GM21528 (cell line): Measurements from ENCODE around the gene ELOVL5.
"Not testable (repeated sequence)": the region's sequence is repeated elsewhere in the genome, so short reads cannot be mapped to it uniquely, and the experiment has no call there.

Experiments used
- ATAC-seq: cut with Tn5 transposase; IDR thresholded peaks from one replicate; pipeline ENCODE4 v1.9.1; 2021; ENCODE audit warnings: mild to moderate bottlenecking, moderate library complexity; ENCODE audit not compliant: unreplicated experiment, low FRiP score

ELOVL5 gene

DNA sequence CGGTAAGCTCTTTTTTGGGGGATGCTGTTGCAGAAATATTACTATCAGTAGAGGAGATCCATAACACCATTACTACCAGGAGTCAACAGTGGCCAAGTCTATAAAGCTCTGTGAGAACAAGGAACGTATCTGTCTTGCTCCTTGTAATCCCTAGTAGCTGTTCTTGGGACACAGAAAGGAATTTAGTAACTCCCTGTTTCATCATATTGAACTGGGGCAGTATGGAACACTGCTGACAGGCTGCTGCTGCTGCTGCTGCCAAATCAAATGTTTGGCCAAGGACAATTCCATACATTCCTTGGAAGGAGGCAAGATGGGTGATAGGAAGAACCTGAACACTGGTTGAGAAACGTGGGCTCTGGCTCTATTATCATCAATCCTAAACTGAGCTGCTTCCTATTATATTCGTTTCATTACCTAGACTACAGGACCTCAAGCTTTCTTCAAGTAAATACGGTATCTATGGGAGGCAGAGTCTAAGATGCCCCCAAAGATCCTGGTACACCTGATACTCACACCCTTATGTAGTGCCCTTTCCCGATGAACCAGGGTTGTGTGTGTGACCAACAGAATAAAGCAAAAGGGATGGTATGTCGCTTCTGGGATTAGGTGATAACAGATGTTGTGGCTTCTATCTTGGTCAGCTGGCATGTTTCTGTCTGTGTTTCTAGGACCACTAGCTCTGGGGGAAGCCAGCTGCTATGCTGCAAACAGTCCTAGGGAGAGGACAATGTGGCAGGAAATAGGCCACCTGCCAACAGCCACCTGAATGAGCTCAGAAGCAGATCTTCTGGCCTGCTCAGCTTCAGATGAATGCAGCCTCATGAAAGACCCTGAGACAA, 39.5 kb downstream of the ELOVL5 start:
- peak; percentile 71 for ATAC-seq

GRCh38 chr6:53306819-53307347, 41.9 kb downstream of the ELOVL5 start:
- peak; percentile 65 for ATAC-seq

DNA sequence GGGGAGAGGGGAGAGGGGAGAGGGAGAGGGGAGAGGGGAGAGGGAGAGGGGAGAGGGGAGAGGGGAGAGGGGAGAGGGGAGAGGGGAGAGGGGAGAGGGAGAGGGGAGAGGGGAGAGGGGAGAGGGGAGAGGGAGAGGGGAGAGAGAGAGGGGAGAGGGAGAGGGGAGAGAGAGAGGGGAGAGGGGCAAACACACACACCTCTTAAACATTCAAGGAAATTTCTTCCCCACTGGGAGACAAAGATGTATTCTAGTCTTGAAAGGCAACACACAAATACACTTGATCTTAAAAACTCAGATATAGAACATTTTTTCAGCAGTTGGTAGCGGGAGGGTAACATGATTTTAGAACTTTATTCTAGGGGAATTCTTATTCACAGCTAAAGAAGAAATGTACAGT, 42.5 kb downstream of the ELOVL5 start:
- ATAC-seq: not testable (repeated sequence)

GRCh38 chr6:53305506-53306005, 43.2 kb downstream of the ELOVL5 start:
- not testable (repeated sequence) for ATAC-seq

GRCh38 chr6:53304953-53305352, 43.8 kb downstream of the ELOVL5 start:
- ATAC-seq: not testable (repeated sequence)

- no peak for ATAC-seq
Observed at GRCh38 chr6:53302678-53303360, 45.9 kb downstream of the ELOVL5 start.

DNA sequence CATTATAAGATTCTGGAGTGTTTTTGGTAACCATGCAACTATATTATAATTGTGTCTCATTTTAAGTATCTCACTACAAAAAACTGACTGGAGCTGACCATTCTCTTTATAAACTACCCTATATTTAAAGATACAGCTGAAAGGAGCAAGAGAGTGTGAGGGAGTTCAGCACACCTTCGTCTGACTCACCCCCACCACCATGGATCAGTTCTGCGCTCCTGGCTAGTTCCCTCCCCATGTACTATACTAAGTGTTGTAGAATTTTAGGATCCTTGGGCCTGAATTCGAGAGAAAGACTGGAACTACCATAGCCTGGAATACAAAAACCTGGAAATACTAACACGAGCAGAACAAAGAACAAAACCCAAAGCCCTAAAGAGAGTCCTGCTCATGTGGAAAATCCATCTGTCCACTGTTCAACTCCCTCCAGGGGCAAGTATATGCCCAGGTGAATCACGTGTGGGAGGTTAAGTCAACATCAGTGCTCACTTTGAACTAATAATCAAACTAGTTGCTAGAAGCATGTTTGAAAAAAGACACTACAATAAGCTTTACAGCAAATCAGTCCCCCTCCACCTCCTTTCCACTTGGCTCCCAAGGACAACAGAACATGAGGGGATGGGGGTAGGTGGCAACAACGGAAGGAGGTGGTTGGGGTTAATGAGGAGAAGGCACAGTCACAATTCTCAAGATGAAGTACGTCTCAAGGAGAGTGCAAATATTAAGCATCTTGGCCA, 46.8 kb downstream of the ELOVL5 start:
- no peak for ATAC-seq

DNA sequence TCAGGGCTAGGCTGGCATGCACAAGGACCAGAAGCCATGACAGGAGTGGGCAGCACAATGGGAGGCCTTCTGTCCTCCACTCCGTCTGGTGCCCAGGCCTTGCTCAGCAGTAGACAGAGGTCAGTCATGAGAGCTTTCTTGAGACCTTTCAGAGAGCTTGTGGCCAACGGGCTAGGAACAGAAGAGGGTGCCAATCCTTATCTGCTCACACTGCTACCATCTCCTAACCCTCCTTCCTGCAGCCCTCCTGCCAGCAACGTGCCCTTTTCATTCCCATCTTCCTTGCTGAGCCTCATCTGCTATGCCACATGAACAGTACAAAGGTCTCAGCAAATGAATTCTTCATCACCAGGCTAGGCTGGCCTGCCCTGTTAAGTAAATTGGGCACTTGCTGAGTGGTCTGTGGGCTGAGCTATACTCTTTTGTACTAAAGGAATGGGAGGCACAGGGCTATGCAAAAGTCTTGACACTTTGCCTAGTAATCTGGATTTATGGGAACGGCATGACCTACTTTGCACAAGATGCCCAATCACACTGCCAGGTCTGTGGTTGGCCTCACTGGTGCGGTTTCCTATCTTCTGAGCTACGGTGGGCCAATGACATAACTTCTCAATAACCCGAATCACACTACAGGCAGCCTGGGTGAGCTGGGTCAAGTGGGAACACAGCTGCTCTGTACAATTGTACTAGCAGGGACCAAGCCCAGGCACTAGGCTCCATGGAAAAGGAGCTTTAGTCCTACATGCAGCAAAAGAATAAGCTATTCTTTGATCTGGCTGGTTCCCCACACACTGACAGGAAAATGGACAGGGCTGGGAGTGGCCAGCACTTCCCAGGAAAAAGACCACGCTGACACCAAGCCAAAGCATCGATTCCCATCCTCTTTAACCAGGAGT, 47.8 kb downstream of the ELOVL5 start:
- no peak for ATAC-seq

DNA sequence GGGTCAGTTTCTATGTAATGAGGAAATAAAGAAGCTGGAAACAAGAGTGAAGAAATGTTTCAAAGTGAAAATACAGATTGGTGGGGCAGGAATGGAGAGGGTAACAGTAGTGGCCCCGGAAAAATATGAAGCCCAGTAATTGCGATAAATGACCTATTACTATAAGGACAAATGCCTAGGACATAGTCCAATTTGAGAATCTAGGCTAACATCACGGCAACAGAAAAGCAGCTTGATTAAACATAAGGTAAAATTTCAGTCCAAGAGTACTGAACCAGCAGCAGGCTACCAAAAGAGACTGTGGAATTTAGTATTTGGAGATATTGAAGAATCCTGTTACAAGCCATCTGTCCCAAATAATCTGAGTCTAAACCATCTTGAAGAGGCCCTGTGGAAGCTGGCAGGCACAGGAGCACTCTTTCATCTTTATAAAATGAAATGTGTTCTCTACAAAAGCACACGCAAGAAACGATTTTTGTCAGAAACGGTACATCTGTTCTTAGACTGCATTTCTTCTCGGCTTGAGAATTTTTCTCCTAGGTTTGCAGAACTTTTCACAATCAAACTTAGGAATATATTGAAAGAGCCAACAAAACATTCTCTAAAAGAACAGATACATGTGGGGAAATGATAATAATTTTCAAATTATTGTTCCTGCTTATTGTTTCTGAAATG, 49.3 kb downstream of the ELOVL5 start:
- ATAC-seq: no peak

DNA sequence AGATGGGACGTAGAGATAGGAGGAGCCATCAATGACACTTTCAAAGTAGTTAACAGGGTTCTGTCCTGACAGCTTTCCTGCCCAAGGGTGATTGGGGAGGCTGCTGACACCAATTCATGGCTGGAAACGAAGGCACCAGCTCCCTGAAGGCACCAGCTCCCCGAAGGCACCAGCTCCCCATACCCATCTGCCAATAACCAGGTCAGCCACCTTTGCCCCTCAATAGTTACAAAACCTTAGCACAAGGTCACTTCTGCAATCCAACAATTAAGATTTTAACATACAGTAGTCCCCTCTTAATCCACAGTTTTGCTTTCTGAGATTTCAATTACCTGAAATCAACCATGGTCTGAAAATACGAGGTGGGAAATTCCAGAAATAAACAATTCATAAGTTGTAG, 51.7 kb downstream of the ELOVL5 start:
- ATAC-seq: no peak

DNA sequence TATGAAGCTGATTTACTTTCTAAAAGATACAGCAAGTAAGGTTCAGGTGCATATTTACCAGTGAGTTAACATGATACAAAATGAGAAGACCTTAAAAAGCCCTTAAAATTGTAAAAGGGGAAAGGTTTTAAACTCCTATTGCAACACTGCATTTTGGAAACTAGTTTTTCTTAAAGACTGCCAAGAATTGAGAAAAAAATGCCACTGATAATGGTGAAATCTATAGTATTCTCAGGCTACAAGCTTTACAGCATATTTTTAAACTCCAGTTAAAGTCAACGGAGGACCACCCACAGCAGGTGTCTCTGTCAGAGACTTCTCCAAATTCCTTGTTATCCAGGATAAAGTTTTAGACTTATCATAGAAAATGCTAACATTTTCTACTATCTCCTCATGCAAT, 53.6 kb downstream of the ELOVL5 start:
- no peak for ATAC-seq

DNA sequence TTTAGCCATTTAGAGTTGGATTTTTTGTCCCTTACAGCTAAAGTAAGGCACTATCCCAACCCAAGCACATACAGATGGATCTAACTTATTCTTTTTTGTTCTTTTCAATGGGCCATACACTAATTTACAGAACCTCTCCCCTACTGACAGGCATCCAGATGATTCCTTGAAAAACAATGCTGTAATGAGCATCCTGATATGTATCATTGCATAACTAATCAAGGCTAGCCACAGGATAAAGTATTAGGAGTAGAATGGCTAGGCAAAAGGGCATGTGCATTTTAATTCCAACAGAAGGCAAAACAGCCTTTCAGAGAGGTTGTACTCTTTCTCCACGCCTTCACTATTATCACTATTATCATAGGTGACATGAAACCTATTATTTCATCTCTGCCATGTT, 54.1 kb downstream of the ELOVL5 start:
- ATAC-seq: no peak

DNA sequence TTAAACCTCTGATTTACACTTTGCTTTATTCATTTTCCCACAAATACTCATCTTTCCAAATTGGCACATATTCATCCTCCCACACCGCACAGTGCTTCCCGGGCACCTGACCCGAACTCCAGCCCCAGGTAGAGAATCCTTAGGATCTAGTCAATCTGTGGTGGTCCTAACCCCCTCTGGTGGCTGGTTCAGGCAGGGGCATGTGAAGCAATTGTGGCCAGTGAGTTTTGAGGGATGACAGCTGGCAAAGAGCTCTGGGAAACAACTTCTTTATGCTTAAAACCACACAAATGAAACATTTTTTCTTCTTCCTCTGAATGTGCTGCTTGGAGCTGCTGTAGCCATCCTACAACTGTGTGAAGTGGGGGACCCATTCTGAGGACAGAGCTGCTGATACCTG, 54.7 kb downstream of the ELOVL5 start:
- no peak for ATAC-seq

DNA sequence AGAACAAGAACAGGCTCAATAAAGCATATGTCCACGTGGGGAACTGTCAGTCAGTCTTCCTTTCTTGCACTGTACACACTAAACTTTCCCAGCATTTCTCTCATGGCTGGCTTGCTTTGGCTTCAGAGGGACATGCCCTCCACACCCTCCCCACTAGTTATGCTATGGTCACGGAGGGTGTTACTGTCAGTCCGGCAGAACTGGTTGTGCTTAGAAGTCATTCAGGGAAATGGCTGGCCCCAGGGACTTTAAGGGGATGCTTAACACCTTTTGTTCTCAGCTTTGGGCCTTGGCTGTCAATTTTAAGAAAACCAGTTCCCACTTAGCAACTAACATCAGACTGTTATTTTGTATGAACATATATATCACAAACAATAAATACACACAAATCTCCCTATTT, 55.1 kb downstream of the ELOVL5 start:
- ATAC-seq: no peak

DNA sequence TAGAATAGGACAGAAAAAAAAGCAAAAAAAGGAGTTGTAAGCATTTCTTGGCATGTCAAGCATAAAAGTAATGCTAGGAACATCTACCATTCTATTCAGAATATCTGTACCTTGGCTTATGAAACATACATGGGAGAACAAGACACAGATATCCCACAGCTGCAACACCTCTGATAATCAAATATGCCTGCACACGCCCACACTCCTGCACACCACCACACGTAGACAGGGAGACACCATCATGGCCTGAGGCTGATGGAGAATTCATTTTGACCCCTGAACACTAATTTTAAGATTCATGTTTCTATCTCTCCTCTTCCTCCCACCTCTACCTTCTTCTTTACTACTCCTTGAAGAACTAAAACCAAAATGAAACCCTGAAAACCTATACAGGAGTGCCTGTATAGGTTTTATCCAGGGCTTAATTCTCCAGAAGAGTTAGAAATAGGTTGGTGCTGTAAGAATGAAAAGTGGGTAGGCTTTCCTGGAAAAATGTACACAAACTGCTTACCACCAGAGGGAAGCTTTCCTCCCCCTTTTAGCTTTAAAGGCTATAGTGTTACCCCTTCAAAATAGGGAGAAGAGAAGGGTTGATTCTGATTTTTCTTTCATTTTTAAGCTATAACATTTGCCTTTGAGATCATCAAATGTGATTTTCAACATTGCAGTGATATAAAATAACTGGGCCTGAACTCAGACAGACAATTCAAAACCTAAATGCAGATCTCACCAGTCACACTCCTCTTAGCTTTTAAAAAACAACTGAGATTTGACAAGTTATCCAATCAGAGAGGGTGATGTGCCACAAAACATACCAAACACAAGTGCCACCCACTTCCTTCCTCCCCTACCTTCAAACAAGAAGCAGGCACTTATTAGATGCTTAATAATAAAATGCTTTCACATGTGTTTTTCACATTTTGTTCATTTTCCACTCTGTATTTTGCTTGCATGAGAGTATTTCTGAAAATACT, 57.9 kb downstream of the ELOVL5 start:
- no peak for ATAC-seq

DNA sequence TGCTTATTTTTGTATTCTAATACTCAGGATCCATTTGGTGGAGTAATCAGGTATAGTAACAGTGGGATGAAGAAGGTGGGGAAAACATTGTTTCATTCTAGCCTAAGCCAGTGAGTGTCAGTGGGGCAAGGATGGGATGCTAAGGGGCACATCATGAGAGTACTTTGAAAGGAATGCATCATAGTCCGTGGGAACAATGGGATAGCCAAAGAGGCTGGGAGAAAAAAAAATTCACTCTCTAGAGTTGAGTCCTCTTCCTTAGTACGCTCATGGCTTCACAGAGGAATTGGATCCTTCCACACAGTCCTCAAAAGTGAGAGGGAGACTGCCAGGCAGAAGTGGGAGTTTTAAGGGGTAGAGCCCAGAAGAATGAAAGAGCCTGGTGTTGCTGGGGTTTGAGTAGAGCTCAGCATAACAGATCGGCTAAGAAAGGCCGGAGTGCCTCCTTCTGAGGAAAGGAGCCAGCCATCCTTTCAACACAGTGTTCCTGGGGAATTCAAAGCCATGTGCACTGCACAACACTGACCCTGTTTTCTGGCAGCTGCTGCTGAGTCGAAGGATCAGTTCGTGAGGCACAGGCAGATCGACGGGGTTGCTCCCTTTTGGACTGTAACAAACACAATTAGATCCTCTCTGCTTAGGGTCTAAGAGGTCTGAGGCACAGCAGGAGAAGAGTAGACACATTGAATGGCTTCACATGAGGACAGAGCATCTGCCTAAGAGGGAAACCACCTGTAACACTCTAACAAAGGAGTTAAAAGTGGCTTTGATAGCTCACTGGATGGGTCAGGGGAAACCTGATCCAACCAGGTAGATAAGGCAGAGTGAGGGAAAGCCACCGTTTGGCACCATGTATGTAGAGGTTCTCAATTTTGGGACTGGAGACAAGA, 61.2 kb downstream of the ELOVL5 start:
- no peak for ATAC-seq

- ATAC-seq: peak; percentile 77
Observed at GRCh38 chr6:53284901-53285300, 63.8 kb downstream of the ELOVL5 start.
